Effector memory CD8-positive, alpha-beta T cell (primary cell): ENCODE results near the gene SDE2.
"Not testable (repeated sequence)": the region's sequence is repeated elsewhere in the genome, so short reads cannot be mapped to it uniquely, and the experiment has no call there.

ENCODE experiments used
- ATAC-seq: fragments of 150-1000 bp; cut with Tn5 transposase; replicated peaks from 2 replicates; pipeline ENCODE4 v1.10.0; 2021; ENCODE audit warnings: mild to moderate bottlenecking, moderate library complexity
- DNase-seq, 3 experiments: peaks; one replicate each; pipeline ENCODE4 v3.0.0; 2021
- H3K27ac Mint-ChIP-seq, 2 donors: one replicate each; pipeline ENCODE4 v1.8.0; 2022; ENCODE audit warnings: mild to moderate bottlenecking in 2 of 2, mixed read lengths in 2 of 2, moderate library complexity in 2 of 2
- H3K27me3 Mint-ChIP-seq, 2 donors: one replicate each; pipeline ENCODE4 v1.8.0; 2022; ENCODE audit warnings: mixed read lengths in 2 of 2
- H3K36me3 Mint-ChIP-seq: one replicate; pipeline ENCODE4 v1.8.0; 2022; ENCODE audit warnings: mild to moderate bottlenecking, moderate library complexity, mixed read lengths; ENCODE audit not compliant: insufficient read depth
- H3K4me1 Mint-ChIP-seq, 2 donors: one replicate each; pipeline ENCODE4 v1.8.0; 2022; ENCODE audit warnings: low read depth in 2 of 2, mixed read lengths in 2 of 2
- H3K4me3 Mint-ChIP-seq, 2 donors: one replicate each; pipeline ENCODE4 v1.8.0; 2022; ENCODE audit warnings: mild to moderate bottlenecking in 2 of 2, mixed read lengths in 2 of 2, moderate library complexity in 2 of 2
- H3K9me3 Mint-ChIP-seq, 2 donors: one replicate each; pipeline ENCODE4 v1.8.0; 2022; ENCODE audit warnings: mixed read lengths in 2 of 2

The SDE2 gene

DNA sequence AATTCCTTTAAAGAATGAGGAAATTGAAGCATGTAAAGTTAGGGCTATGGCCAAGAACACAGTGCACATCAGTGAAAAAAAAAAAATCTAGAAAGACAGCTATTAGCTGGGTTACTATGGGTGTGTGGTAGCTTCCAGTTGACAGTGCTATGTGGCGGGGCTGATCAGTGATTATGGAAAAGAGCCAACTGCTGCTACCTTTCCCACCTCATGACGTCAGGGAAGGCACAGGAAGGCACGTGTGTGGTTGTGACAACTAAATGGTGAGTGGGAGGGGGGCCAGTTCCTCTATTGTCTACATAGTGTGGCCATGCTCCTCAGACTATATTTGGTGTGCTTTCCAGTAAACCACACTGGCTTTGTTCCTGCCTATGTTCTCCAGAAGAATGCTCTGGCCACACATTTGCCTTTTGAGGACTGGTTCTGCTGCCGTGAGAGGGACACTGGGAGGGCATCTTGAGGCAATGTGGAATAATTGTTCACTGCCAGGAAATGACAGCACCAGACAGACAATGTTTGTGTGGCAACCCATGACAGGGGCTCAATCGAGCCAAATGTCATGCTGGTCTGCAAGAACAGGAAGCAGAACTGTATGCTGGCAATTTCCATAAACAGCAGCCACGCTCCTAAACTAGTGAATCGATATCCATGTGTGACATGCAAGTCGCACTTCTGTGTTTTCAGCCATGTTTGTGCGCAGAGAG lies 3.0 kb upstream of the SDE2 start:
- DNase-seq (peak; percentile 44 to 57 (median 48)), ATAC-seq (peak; percentile 22)
- H3K9me3 Mint-ChIP-seq = no peaks in the 10 kb centered on the region
- H3K27ac Mint-ChIP-seq = peak overlapping the region; percentile 95 to 98
- peaks cover 31 to 35% of the 10 kb centered on the region in 2 donors for H3K4me1 Mint-ChIP-seq
- no peaks in the 10 kb centered on the region for H3K27me3 Mint-ChIP-seq
- peaks cover 22% of the 10 kb centered on the region for H3K36me3 Mint-ChIP-seq
- H3K4me3 Mint-ChIP-seq = peak overlapping the region in 1 of 2 donors; percentile 10

- Mint-ChIP-seq H3K27ac (peak overlapping the region in 1 of 2 donors; percentile 95), H3K27me3 (no peaks in the 10 kb centered on the region), H3K4me1 (peaks cover 40 to 44% of the 10 kb centered on the region in 2 donors), H3K9me3 (no peaks in the 10 kb centered on the region), H3K4me3 (peak overlapping the region in 1 of 2 donors; percentile 55), H3K36me3 (peaks cover 22% of the 10 kb centered on the region)
- DNase-seq (no peak), ATAC-seq (no peak)
These were observed 1.9 kb upstream of the SDE2 start for GRCh38 chr1:226001088-226001487.

GRCh38 chr1:226000493-226001081 lies 1.4 kb upstream of the SDE2 start:
- peak overlapping the region; percentile 95 to 98 for H3K27ac Mint-ChIP-seq
- not testable (repeated sequence) for H3K27me3 Mint-ChIP-seq, DNase-seq, ATAC-seq, H3K9me3 Mint-ChIP-seq
- H3K4me3 Mint-ChIP-seq = peak overlapping the region; percentile 88 to 94
- peaks cover 45 to 49% of the 10 kb centered on the region in 2 donors for H3K4me1 Mint-ChIP-seq
- peaks cover 25% of the 10 kb centered on the region for H3K36me3 Mint-ChIP-seq

- peak overlapping the region; percentile 95 to 98 for H3K27ac Mint-ChIP-seq
- H3K4me1 Mint-ChIP-seq = peaks cover 47 to 53% of the 10 kb centered on the region in 2 donors
- H3K9me3 Mint-ChIP-seq = no peaks in the 10 kb centered on the region
- DNase-seq = peak in 2 of 3 experiments; percentile 54 to 60
- ATAC-seq = peak; percentile 41
- peaks cover 32% of the 10 kb centered on the region for H3K36me3 Mint-ChIP-seq
- no peaks in the 10 kb centered on the region for H3K27me3 Mint-ChIP-seq
- peak overlapping the region; percentile 88 to 94 for H3K4me3 Mint-ChIP-seq
These were observed 782 bp upstream of the SDE2 start for GRCh38 chr1:225999912-226000337.

- peaks cover 49 to 53% of the 10 kb centered on the region in 2 donors for H3K4me1 Mint-ChIP-seq
- peak; percentile 9 for ATAC-seq
- no peaks in the 10 kb centered on the region for H3K9me3 Mint-ChIP-seq
- no peak for DNase-seq
- peaks cover 44% of the 10 kb centered on the region for H3K36me3 Mint-ChIP-seq
- no peaks in the 10 kb centered on the region for H3K27me3 Mint-ChIP-seq
- peak overlapping the region; percentile 95 to 98 for H3K27ac Mint-ChIP-seq
- peak overlapping the region; percentile 88 to 94 for H3K4me3 Mint-ChIP-seq
These were observed 450 bp downstream of the SDE2 start for GRCh38 chr1:225998560-225999226.

DNA sequence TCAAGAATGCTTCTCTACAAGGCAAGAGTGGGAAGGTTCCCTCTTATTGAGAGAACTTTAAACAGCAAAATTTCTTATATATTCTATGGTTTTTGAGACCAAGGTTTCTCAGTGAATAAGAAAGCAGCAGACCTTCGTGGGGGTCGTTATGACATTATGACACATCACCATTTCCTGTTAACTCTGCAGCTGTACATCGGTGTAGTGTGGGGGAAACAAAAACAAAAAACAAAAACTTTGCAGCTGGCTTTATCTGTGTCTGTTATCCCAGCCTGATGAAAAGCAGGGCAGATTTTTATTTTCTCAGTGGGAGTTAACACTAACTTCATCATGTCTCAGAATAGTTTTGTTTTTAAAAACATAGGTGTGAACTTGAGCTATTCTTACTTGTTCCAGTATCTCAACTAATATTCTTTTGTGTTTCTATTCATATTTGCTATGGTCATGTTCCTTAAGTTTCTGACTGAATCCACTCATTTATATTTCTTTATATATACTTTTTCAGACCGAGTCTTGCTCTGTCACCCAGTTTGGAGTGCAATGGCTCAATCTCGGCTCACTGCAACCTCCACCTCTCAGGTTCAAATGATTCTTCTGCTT lies 2.1 kb downstream of the SDE2 start:
- Mint-ChIP-seq H3K9me3 (no peaks in the 10 kb centered on the region), H3K4me1 (peaks cover 40 to 41% of the 10 kb centered on the region in 2 donors), H3K4me3 (peak overlapping the region; percentile 88 to 94), H3K27me3 (no peaks in the 10 kb centered on the region), H3K27ac (peak overlapping the region; percentile 63 to 73), H3K36me3 (peaks cover 60% of the 10 kb centered on the region)
- no peak for ATAC-seq
- no peak for DNase-seq

GRCh38 chr1:225995919-225996864 lies 3.0 kb downstream of the SDE2 start:
- Mint-ChIP-seq H3K27me3 (no peaks in the 10 kb centered on the region), H3K4me3 (peak overlapping the region; percentile 59 to 94), H3K4me1 (peaks cover 38% of the 10 kb centered on the region in 2 donors), H3K36me3 (peaks cover 69% of the 10 kb centered on the region), H3K27ac (peak overlapping the region; percentile 63 to 81), H3K9me3 (no peaks in the 10 kb centered on the region)
- no peak for DNase-seq
- ATAC-seq = no peak

- Mint-ChIP-seq H3K27ac (peak overlapping the region; percentile 46 to 67), H3K36me3 (peaks cover 98% of the 10 kb centered on the region), H3K9me3 (no peaks in the 10 kb centered on the region), H3K27me3 (no peaks in the 10 kb centered on the region), H3K4me1 (peaks cover 15 to 21% of the 10 kb centered on the region in 2 donors), H3K4me3 (peak overlapping the region in 1 of 2 donors; percentile 34)
- peak; percentile 63 for ATAC-seq
- no peak for DNase-seq
These were observed 8.3 kb downstream of the SDE2 start for GRCh38 chr1:225990705-225991464.

GRCh38 chr1:225987491-225988316 lies 11.4 kb downstream of the SDE2 start:
- DNase-seq (no peak), ATAC-seq (peak; percentile 58)
- Mint-ChIP-seq H3K27ac (peak overlapping the region; percentile 7 to 55), H3K27me3 (no peaks in the 10 kb centered on the region), H3K4me3 (no peak overlapping the region), H3K4me1 (peaks cover 11 to 21% of the 10 kb centered on the region in 2 donors), H3K36me3 (peaks cover 96% of the 10 kb centered on the region), H3K9me3 (no peaks in the 10 kb centered on the region)

DNA sequence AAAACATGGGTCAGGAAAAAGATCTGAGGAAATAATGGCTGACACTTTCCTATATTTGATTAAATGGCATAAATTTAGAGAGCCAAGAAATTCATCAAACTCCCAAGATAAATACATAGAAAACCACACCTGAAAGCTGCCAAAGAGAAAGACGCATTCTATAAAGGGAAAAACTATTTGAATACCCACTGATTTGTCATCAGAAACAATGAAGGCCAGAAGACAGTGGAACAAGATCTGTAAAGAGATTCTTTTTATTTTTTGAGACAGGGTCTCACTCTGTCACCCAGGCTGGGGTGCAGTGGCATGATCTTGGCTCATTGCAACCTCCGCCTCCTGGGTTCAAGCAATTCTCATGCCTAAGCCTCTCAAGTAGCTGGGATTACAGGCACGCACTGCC lies 17.4 kb downstream of the SDE2 start:
- no peak for ATAC-seq
- Mint-ChIP-seq H3K4me3 (no peak overlapping the region), H3K27ac (peak overlapping the region in 1 of 2 donors; percentile 81), H3K36me3 (peaks cover 84% of the 10 kb centered on the region), H3K27me3 (no peaks in the 10 kb centered on the region), H3K4me1 (peaks cover 4 to 7% of the 10 kb centered on the region in 2 donors), H3K9me3 (peaks cover 0 to 2% of the 10 kb centered on the region in 2 donors)
- no peak for DNase-seq

DNA sequence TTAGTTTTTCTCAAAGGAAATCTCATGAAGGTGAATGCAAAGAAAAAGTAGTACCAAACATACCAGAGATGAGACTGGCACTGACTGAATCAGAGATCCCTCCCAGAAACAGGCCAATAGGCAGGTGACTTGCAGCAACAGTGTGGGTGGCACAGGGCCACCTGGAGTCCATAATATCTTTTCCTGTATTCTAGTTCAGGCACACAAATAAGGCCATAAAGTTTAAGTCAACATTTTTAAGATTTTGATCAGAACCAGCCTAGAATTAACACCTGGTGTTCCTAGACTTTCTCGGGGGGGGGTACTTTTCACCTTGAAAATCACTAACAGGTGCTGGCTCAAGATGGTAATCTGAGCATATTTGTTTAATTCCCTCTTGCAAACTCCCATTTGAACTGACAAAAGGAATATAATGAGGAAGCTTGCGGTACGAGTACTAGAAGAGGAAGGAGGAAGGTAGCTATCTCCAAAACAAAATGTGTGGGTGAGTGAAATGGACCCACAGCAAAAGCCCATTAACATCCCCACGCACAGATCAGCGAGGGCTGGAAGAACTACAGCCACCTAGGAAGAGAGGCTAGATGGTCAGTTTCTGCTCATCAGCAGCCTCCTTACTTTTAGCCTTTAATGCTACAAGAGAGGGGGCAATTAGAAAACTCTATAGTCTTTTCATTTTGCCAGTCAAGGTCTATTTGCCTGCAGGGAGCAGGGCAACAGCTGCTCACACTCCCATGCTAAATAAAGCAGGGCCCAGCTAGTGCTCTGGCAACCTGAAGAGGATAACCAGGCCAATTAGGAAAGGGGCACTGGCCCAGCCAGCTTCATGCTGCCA lies 18.9 kb downstream of the SDE2 start:
- DNase-seq (no peak), ATAC-seq (no peak)
- Mint-ChIP-seq H3K27ac (peak overlapping the region in 1 of 2 donors; percentile 32), H3K9me3 (peaks cover 0 to 2% of the 10 kb centered on the region in 2 donors), H3K4me1 (peaks cover 4 to 5% of the 10 kb centered on the region in 2 donors), H3K27me3 (no peaks in the 10 kb centered on the region), H3K4me3 (no peak overlapping the region), H3K36me3 (peaks cover 82% of the 10 kb centered on the region)
